GM13976 (cell line): Measurements from ENCODE around the gene NAP1L4.

Experiments used
- DNase-seq: peaks from one replicate; pipeline ENCODE4 v3.0.0; 2012; ENCODE audit warnings: low spot score
- CTCF ChIP-seq: IDR thresholded peaks from 2 replicates; pipeline ENCODE4 v1.5.1; 2012; ENCODE audit warnings: borderline replicate concordance, mild to moderate bottlenecking; ENCODE audit not compliant: insufficient read depth; ENCODE audit errors: extremely low read depth, missing control alignments, control extremely low read depth
- in situ Hi-C: fragments of 300-500 bp; cut with MboI; formaldehyde crosslinking; loops from one replicate; pipeline ENCODE4 v1.12.0; 2022; ENCODE audit warnings: low sequenced_read_pairs, mixed read lengths, inconsistent platforms; ENCODE audit not compliant: unreplicated experiment

NAP1L4 gene

GRCh38 chr11:3030289-3031070 is 38.4 kb upstream of the NAP1L4 start:
- in situ Hi-C loops, result loop anchor here (10.0 kb wide), 1 partner anchor 64 kb away; no protein-coding TSS in a partner anchor
- no peak for DNase-seq
- no peak for TF ChIP-seq CTCF

- no peak for TF ChIP-seq CTCF
Observed at GRCh38 chr11:3028813-3029212, 36.7 kb upstream of the NAP1L4 start.

GRCh38 chr11:3026803-3027202 is 34.7 kb upstream of the NAP1L4 start:
- no peak for TF ChIP-seq CTCF
- no peak for DNase-seq
- in situ Hi-C loops, result no loop called here

More at GRCh38 chr11:3028813-3029212, 36.7 kb upstream of the NAP1L4 start:
- no peak for DNase-seq
- in situ Hi-C loops, result no loop called here

GRCh38 chr11:3022982-3023381 is 30.9 kb upstream of the NAP1L4 start:
- TF ChIP-seq CTCF, result no peak
- DNase-seq, result no peak
- in situ Hi-C loops, result no loop called here

- DNase-seq, result peak; percentile 52
- in situ Hi-C loops, result no loop called here
- TF ChIP-seq CTCF, result no peak
Observed at GRCh38 chr11:3022300-3022967, 30.3 kb upstream of the NAP1L4 start.

GRCh38 chr11:3021125-3021524 is 29.0 kb upstream of the NAP1L4 start:
- DNase-seq, result peak; percentile 63
- in situ Hi-C loops, result no loop called here
- TF ChIP-seq CTCF, result peak; percentile 18
